MM.1S (cell line): ENCODE measurements around the gene KCNH1.

Experiments
- DNase-seq: peaks from one replicate; pipeline ENCODE4 v3.0.0-alpha.2; 2015
- H2AFZ ChIP-seq: fragments of 300-600 bp; sonication (generic); 2 replicates; pipeline ENCODE4 v1.6.0; 2016; ENCODE audit warnings: antibody characterized with exemption, low read length
- H3F3A ChIP-seq: fragments of 300-600 bp; sonication (generic); 2 replicates; pipeline ENCODE4 v1.6.1; 2016; ENCODE audit warnings: mild to moderate bottlenecking, antibody characterized with exemption, low read length, moderate library complexity, mixed read lengths; ENCODE audit not compliant: insufficient read depth
- H3K27ac ChIP-seq: fragments of 300-600 bp; sonication (generic); 2 replicates; pipeline ENCODE4 v1.5.1; 2016; ENCODE audit warnings: mild to moderate bottlenecking, low read length
- H3K27me3 ChIP-seq: fragments of 300-600 bp; sonication (generic); replicated peaks from 2 replicates; pipeline ENCODE4 v1.6.0; 2016; ENCODE audit warnings: low read length; ENCODE audit not compliant: insufficient read depth
- H3K36me3 ChIP-seq: fragments of 300-600 bp; sonication (generic); replicated peaks from 2 replicates; pipeline ENCODE4 v1.6.1; 2016; ENCODE audit warnings: mild to moderate bottlenecking, low read length, mixed read lengths; ENCODE audit not compliant: insufficient read depth
- H3K4me1 ChIP-seq: fragments of 300-600 bp; sonication (generic); 2 replicates; pipeline ENCODE4 v1.6.1; 2016; ENCODE audit warnings: low read length, mixed read lengths
- H3K4me2 ChIP-seq: fragments of 300-600 bp; sonication (generic); 2 replicates; pipeline ENCODE4 v1.6.0; 2016; ENCODE audit warnings: low read depth, low read length
- H3K4me3 ChIP-seq: fragments of 300-600 bp; sonication (generic); 2 replicates; pipeline ENCODE4 v1.5.1; 2016; ENCODE audit warnings: low read length, mixed read lengths
- H3K79me2 ChIP-seq: fragments of 300-600 bp; sonication (generic); 2 replicates; pipeline ENCODE4 v1.6.1; 2016; ENCODE audit warnings: mixed run types, low read length, mixed read lengths
- H3K9ac ChIP-seq: fragments of 300-600 bp; sonication (generic); 2 replicates; pipeline ENCODE4 v1.6.1; 2016; ENCODE audit warnings: low read length, mixed read lengths
- H3K9me2 ChIP-seq: fragments of 300-600 bp; sonication (generic); replicated peaks from 2 replicates; pipeline ENCODE4 v1.6.1; 2016; ENCODE audit warnings: mild to moderate bottlenecking, low read length, mixed read lengths; ENCODE audit not compliant: insufficient read depth
- H3K9me3 ChIP-seq: fragments of 300-600 bp; sonication (generic); replicated peaks from 2 replicates; pipeline ENCODE4 v1.6.1; 2016; ENCODE audit warnings: mild to moderate bottlenecking, low read length, mixed read lengths; ENCODE audit not compliant: insufficient read depth
- H4K20me1 ChIP-seq: fragments of 300-600 bp; sonication (generic); 2 replicates; pipeline ENCODE4 v1.6.1; 2016; ENCODE audit warnings: mild to moderate bottlenecking, low read length, moderate library complexity, mixed read lengths; ENCODE audit not compliant: insufficient read depth
- CTCF ChIP-seq: fragments of 300-600 bp; sonication (generic); IDR thresholded peaks from 2 replicates; pipeline ENCODE4 v1.5.1; 2016; ENCODE audit warnings: antibody characterized with exemption, low read length, mixed read lengths
- EZH2 ChIP-seq: fragments of 300-600 bp; sonication (generic); optimal IDR thresholded peaks from 2 replicates; pipeline ENCODE3; 2017; ENCODE audit warnings: low read depth, mild to moderate bottlenecking, antibody characterized with exemption, low read length, mixed read lengths
- EZH2phosphoT487 ChIP-seq: fragments of 300-600 bp; sonication (generic); IDR thresholded peaks from 2 replicates; pipeline ENCODE4 v1.6.1; 2018; ENCODE audit warnings: antibody characterized with exemption, low read length

Gene KCNH1

DNA sequence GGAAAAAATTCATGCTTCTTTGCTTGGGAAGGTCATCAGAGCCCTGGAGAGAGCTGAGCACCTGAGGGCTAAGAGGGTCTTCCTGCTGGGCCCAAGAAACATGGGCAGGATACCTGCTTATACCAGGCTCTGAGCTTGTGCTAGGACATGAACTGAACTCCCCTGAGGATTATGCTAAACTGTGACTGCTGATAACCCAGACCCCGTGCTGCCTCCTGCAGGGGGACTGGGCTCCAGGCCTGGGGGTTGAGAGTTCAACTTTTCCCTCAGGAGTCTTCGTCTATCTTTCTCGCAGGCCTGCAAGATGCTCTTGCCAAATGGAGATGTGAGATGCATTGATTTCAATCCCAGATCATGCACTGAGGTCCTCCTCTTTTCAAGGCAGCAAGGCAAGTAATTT, 436.8 kb downstream of the KCNH1 start:
- TF ChIP-seq EZH2 (no peak), EZH2phosphoT487 (no peak), CTCF (no peak; the same call in 1 of the 2 replicates)
- Histone ChIP-seq H3K9me2 (no peaks in the 10 kb centered on the region), H3K9me3 (no peaks in the 10 kb centered on the region), H3K27ac (peak overlapping the region; percentile 79), H3K27me3 (no peaks in the 10 kb centered on the region), H3F3A (peaks cover 28% of the 10 kb centered on the region), H3K4me3 (peak overlapping the region; percentile 6; the same call in 1 of the 2 replicates), H4K20me1 (no peaks in the 10 kb centered on the region), H3K36me3 (no peaks in the 10 kb centered on the region), H3K9ac (peak overlapping the region; percentile 14), H3K79me2 (no peaks in the 10 kb centered on the region), H3K4me1 (peaks cover 48% of the 10 kb centered on the region), H2AFZ (0 out of 2 replicates have a peak overlapping the region, but pooled peaks have one; percentile 20), H3K4me2 (peak overlapping the region; percentile 80)
- no peak for DNase-seq

- no peaks in the 10 kb centered on the region for H3K79me2 ChIP-seq
- peak overlapping the region; percentile 79 for H3K27ac ChIP-seq
- no peaks in the 10 kb centered on the region for H3K9me3 ChIP-seq
- no peaks in the 10 kb centered on the region for H3K27me3 ChIP-seq
- H3K4me2 ChIP-seq, result peak overlapping the region; percentile 80
- H3F3A ChIP-seq, result peaks cover 32% of the 10 kb centered on the region
- no peak for TF ChIP-seq EZH2phosphoT487
- no peak for TF ChIP-seq EZH2
- TF ChIP-seq CTCF, result peak; percentile 60
- peak overlapping the region; percentile 25; the same call in 1 of the 2 replicates for H3K9ac ChIP-seq
- no peak overlapping the region for H3K4me3 ChIP-seq
- peak overlapping the region; percentile 48 for H2AFZ ChIP-seq
- H3K36me3 ChIP-seq, result no peaks in the 10 kb centered on the region
- H3K9me2 ChIP-seq, result no peaks in the 10 kb centered on the region
- peaks cover 52% of the 10 kb centered on the region for H3K4me1 ChIP-seq
- peak; percentile 98 for DNase-seq
- H4K20me1 ChIP-seq, result no peaks in the 10 kb centered on the region
Measured at GRCh38 chr1:210696709-210697108, 437.2 kb downstream of the KCNH1 start.

GRCh38 chr1:210695026-210695425, 438.9 kb downstream of the KCNH1 start:
- Histone ChIP-seq H3K79me2 (no peaks in the 10 kb centered on the region), H3K9ac (no peak overlapping the region), H2AFZ (no peak overlapping the region), H3F3A (peaks cover 32% of the 10 kb centered on the region), H3K9me2 (no peaks in the 10 kb centered on the region), H3K36me3 (no peaks in the 10 kb centered on the region), H3K4me3 (no peak overlapping the region), H3K4me1 (peaks cover 55% of the 10 kb centered on the region), H3K27ac (no peak overlapping the region), H4K20me1 (no peaks in the 10 kb centered on the region), H3K9me3 (no peaks in the 10 kb centered on the region), H3K27me3 (no peaks in the 10 kb centered on the region), H3K4me2 (no peak overlapping the region)
- DNase-seq, result no peak
- TF ChIP-seq EZH2phosphoT487 (no peak), EZH2 (no peak), CTCF (no peak)
